CD4-positive, CD25-positive, alpha-beta regulatory T cell (primary cell): ENCODE data around the gene VPS37C. TPM values are rescaled to one million over a fixed set of nuclear protein-coding genes. Genes with fewer than 3 reads are reported as not detected.

Source experiments
- ATAC-seq, 2 donors: fragments of 150-1000 bp; cut with Tn5 transposase; one replicate each; pipeline ENCODE4 v1.10.0; 2021; ENCODE audit warnings: low read depth in 2 of 2, moderate number of reproducible peaks in 2 of 2, moderate library complexity in 1 of 2
- DNase-seq, 3 donors: peaks; one replicate each; pipeline versions ENCODE4 v3.0.0 to v3.0.0-alpha.2; 2012 to 2022; ENCODE audit warnings: mixed read lengths in 1 of 3
- H3K27ac ChIP-seq: one replicate; pipeline ENCODE4 v1.7.0; 2013; ENCODE audit warnings: mild to moderate bottlenecking, low read length; ENCODE audit not compliant: insufficient read depth, poor library complexity, severe bottlenecking
- H3K27me3 ChIP-seq: one replicate; pipeline ENCODE4 v1.7.0; 2013; ENCODE audit warnings: low read length; ENCODE audit not compliant: control insufficient read depth, insufficient read depth
- H3K36me3 ChIP-seq: one replicate; pipeline ENCODE4 v1.7.0; 2013; ENCODE audit warnings: mild to moderate bottlenecking, low read length, moderate library complexity; ENCODE audit not compliant: control insufficient read depth, insufficient read depth
- H3K4me1 ChIP-seq: 2 replicates; pipeline ENCODE4 v1.7.0; 2013; ENCODE audit warnings: mild to moderate bottlenecking, low read length; ENCODE audit not compliant: insufficient read depth, control insufficient read depth, poor library complexity, severe bottlenecking
- H3K4me3 ChIP-seq: one replicate; pipeline ENCODE4 v1.7.0; 2013; ENCODE audit warnings: low read depth, mild to moderate bottlenecking, low read length, moderate library complexity
- H3K9me3 ChIP-seq, 2 experiments: 1 replicate in 1 of 2; 2 replicates in 1 of 2; pipeline ENCODE4 v1.7.0; 2013; ENCODE audit warnings: low read length in 2 of 2, mild to moderate bottlenecking in 1 of 2, moderate library complexity in 1 of 2; ENCODE audit not compliant: control insufficient read depth in 2 of 2
- H3K27ac Mint-ChIP-seq, 3 donors: one replicate each; pipeline ENCODE4 v1.8.0; 2020 to 2022; ENCODE audit warnings: mild to moderate bottlenecking in 3 of 3, mixed read lengths in 3 of 3, moderate library complexity in 2 of 3
- H3K27me3 Mint-ChIP-seq: one replicate; pipeline ENCODE4 v1.8.0; 2022; ENCODE audit warnings: mild to moderate bottlenecking, mixed read lengths
- H3K36me3 Mint-ChIP-seq: one replicate; pipeline ENCODE4 v1.8.0; 2020; ENCODE audit warnings: mixed read lengths
- H3K4me1 Mint-ChIP-seq, 4 donors: one replicate each; pipeline ENCODE4 v1.8.0; 2020 to 2022; ENCODE audit warnings: mixed read lengths in 4 of 4, mild to moderate bottlenecking in 1 of 4
- H3K4me3 Mint-ChIP-seq, 4 donors: one replicate each; pipeline ENCODE4 v1.8.0; 2020 to 2022; ENCODE audit warnings: mild to moderate bottlenecking in 4 of 4, mixed read lengths in 4 of 4, moderate library complexity in 3 of 4
- H3K9me3 Mint-ChIP-seq, 7 donors: one replicate each; pipeline ENCODE4 v1.8.0; 2020 to 2022; ENCODE audit warnings: mixed read lengths in 7 of 7, mild to moderate bottlenecking in 3 of 7, moderate library complexity in 2 of 7
- polyA plus RNA-seq, 4 donors: library from polyadenylated mRNA; unstranded; fragments of 300-500 nt; fragmentation: Illumina TruSeq; gene quantifications; one replicate each; pipeline ENCODE4 v1.2.3, GENCODE V29; 2021
- total RNA-seq: library from RNA; stranded (reverse); gene quantifications from one replicate; pipeline ENCODE4 v1.2.3, GENCODE V29; 2022

VPS37C gene
- total and polyA plus RNA-seq, 5 donors from 2014 or later = 0.30 to 2.8 (median 0.65) TPM

- Histone ChIP-seq H3K4me1 (no peaks in the 10 kb centered on the region), H3K27ac (no peak overlapping the region), H3K36me3 (no peaks in the 10 kb centered on the region), H3K27me3 (no peaks in the 10 kb centered on the region), H3K4me3 (no peak overlapping the region), H3K9me3 (no peaks in the 10 kb centered on the region)
- H3K27ac Mint-ChIP-seq = peak overlapping the region in 1 of 3 donors; percentile 73
- H3K36me3 Mint-ChIP-seq = no peaks in the 10 kb centered on the region
- H3K27me3 Mint-ChIP-seq = no peaks in the 10 kb centered on the region
- no peaks in the 10 kb centered on the region for H3K9me3 Mint-ChIP-seq
- H3K4me3 Mint-ChIP-seq = no peak overlapping the region
- DNase-seq (no peak), ATAC-seq (no peak)
- H3K4me1 Mint-ChIP-seq = peaks cover 0 to 11% (median 4%) of the 10 kb centered on the region in 4 donors
Measured at GRCh38 chr11:61145228-61146005, 15.8 kb downstream of the VPS37C start.

- ATAC-seq (no peak), DNase-seq (no peak)
- Histone ChIP-seq H3K9me3 (no peaks in the 10 kb centered on the region), H3K27ac (no peak overlapping the region), H3K4me3 (no peak overlapping the region), H3K27me3 (no peaks in the 10 kb centered on the region), H3K36me3 (no peaks in the 10 kb centered on the region), H3K4me1 (no peaks in the 10 kb centered on the region)
- peak overlapping the region in 1 of 3 donors; percentile 71 for H3K27ac Mint-ChIP-seq
- no peak overlapping the region for H3K4me3 Mint-ChIP-seq
- no peaks in the 10 kb centered on the region for H3K9me3 Mint-ChIP-seq
- H3K27me3 Mint-ChIP-seq = no peaks in the 10 kb centered on the region
- H3K36me3 Mint-ChIP-seq = no peaks in the 10 kb centered on the region
- peaks cover 0 to 11% (median 6%) of the 10 kb centered on the region in 4 donors for H3K4me1 Mint-ChIP-seq
Measured at GRCh38 chr11:61144511-61145179, 16.6 kb downstream of the VPS37C start.

- peaks cover 0 to 15% (median 7%) of the 10 kb centered on the region in 4 donors for H3K4me1 Mint-ChIP-seq
- Histone ChIP-seq H3K4me3 (no peak overlapping the region), H3K9me3 (no peaks in the 10 kb centered on the region), H3K36me3 (no peaks in the 10 kb centered on the region), H3K4me1 (no peaks in the 10 kb centered on the region), H3K27me3 (no peaks in the 10 kb centered on the region), H3K27ac (no peak overlapping the region)
- no peak overlapping the region for H3K4me3 Mint-ChIP-seq
- no peaks in the 10 kb centered on the region for H3K36me3 Mint-ChIP-seq
- no peak overlapping the region for H3K27ac Mint-ChIP-seq
- no peaks in the 10 kb centered on the region for H3K9me3 Mint-ChIP-seq
- DNase-seq = no peak
- no peak for ATAC-seq
- H3K27me3 Mint-ChIP-seq = no peaks in the 10 kb centered on the region
Measured at GRCh38 chr11:61142424-61142823, 18.8 kb downstream of the VPS37C start.

GRCh38 chr11:61141601-61142028 lies 19.6 kb downstream of the VPS37C start:
- no peaks in the 10 kb centered on the region for H3K27me3 ChIP-seq
- Mint-ChIP-seq H3K4me3 (no peak overlapping the region), H3K27me3 (no peaks in the 10 kb centered on the region), H3K4me1 (peaks cover 0 to 15% (median 7%) of the 10 kb centered on the region in 4 donors), H3K9me3 (no peaks in the 10 kb centered on the region), H3K27ac (no peak overlapping the region), H3K36me3 (no peaks in the 10 kb centered on the region)
- DNase-seq = no peak
- no peaks in the 10 kb centered on the region for H3K9me3 ChIP-seq
- no peak for ATAC-seq
- no peak overlapping the region for H3K4me3 ChIP-seq
- H3K4me1 ChIP-seq = no peaks in the 10 kb centered on the region
- no peaks in the 10 kb centered on the region for H3K36me3 ChIP-seq
- no peak overlapping the region for H3K27ac ChIP-seq

GRCh38 chr11:61140416-61140815 lies 20.8 kb downstream of the VPS37C start:
- Mint-ChIP-seq H3K4me3 (no peak overlapping the region), H3K36me3 (no peaks in the 10 kb centered on the region), H3K9me3 (no peaks in the 10 kb centered on the region), H3K27ac (no peak overlapping the region), H3K4me1 (peaks cover 0 to 9% (median 6%) of the 10 kb centered on the region in 4 donors), H3K27me3 (no peaks in the 10 kb centered on the region)
- Histone ChIP-seq H3K27ac (no peak overlapping the region), H3K4me1 (no peaks in the 10 kb centered on the region), H3K4me3 (no peak overlapping the region), H3K27me3 (no peaks in the 10 kb centered on the region), H3K9me3 (no peaks in the 10 kb centered on the region), H3K36me3 (no peaks in the 10 kb centered on the region)
- ATAC-seq = no peak
- no peak for DNase-seq

GRCh38 chr11:61139387-61139786 lies 21.8 kb downstream of the VPS37C start:
- no peaks in the 10 kb centered on the region for H3K9me3 Mint-ChIP-seq
- H3K4me3 Mint-ChIP-seq = no peak overlapping the region
- H3K27me3 Mint-ChIP-seq = no peaks in the 10 kb centered on the region
- H3K4me1 ChIP-seq = no peaks in the 10 kb centered on the region
- no peak overlapping the region for H3K27ac ChIP-seq
- H3K27ac Mint-ChIP-seq = peak overlapping the region in 1 of 3 donors; percentile 74
- ATAC-seq (no peak), DNase-seq (no peak)
- H3K36me3 ChIP-seq = no peaks in the 10 kb centered on the region
- peaks cover 0 to 8% (median 6%) of the 10 kb centered on the region in 4 donors for H3K4me1 Mint-ChIP-seq
- H3K27me3 ChIP-seq = no peaks in the 10 kb centered on the region
- H3K9me3 ChIP-seq = no peaks in the 10 kb centered on the region
- peaks cover under 1% of the 10 kb centered on the region for H3K36me3 Mint-ChIP-seq
- H3K4me3 ChIP-seq = no peak overlapping the region

GRCh38 chr11:61138935-61139334 lies 22.3 kb downstream of the VPS37C start:
- peaks cover 0 to 7% (median 6%) of the 10 kb centered on the region in 4 donors for H3K4me1 Mint-ChIP-seq
- no peak for ATAC-seq
- H3K9me3 Mint-ChIP-seq = no peaks in the 10 kb centered on the region
- no peak overlapping the region for H3K4me3 Mint-ChIP-seq
- no peak overlapping the region for H3K27ac ChIP-seq
- H3K27me3 Mint-ChIP-seq = no peaks in the 10 kb centered on the region
- H3K9me3 ChIP-seq = no peaks in the 10 kb centered on the region
- H3K4me1 ChIP-seq = no peaks in the 10 kb centered on the region
- H3K4me3 ChIP-seq = no peak overlapping the region
- peaks cover 5% of the 10 kb centered on the region for H3K36me3 Mint-ChIP-seq
- H3K36me3 ChIP-seq = no peaks in the 10 kb centered on the region
- H3K27me3 ChIP-seq = no peaks in the 10 kb centered on the region
- DNase-seq = no peak
- H3K27ac Mint-ChIP-seq = peak overlapping the region in 2 of 3 donors; percentile 36 to 74
